ENCODE results near the gene GPR82. TPM values are rescaled to one million over a fixed set of nuclear protein-coding genes. Genes with fewer than 3 reads are reported as not detected.

Gene GPR82
- total RNA-seq, 1 experiment from 2014 or later = not detected

DNA sequence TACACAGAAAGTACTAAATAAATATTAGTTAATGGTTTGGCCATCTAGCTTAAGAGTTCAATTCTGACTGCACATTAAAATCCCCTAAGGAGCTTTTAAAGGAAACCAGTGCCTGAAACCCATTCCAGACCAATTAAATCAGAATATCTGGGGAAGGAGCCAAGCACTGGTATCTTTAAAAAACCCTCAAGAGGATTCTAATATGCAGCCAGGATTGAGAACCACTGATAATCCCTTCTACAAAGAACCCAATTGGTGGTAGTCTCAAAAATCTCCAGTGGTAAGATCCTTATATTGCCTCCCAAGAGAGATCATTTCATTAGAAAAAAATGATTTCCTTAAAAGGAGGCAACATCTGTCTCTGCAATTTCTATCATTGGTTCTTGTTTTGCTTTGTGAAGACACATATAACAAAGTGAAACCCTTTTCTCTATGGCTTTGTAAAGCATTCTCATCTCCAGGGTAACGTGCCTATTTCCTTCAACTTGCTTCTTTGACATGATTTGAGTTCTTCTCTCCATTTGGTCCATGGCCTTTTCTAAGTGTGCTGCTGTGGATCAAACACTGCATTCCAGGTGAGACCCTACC, 31.7 kb upstream of the GPR82 start:
- no peaks in the 10 kb centered on the region for H3K36me3 ChIP-seq (ENCODE audit: control insufficient read depth, insufficient read depth, low read length)
- no peak overlapping the region for H3K4me3 Mint-ChIP-seq (ENCODE audit: unreplicated experiment)
- H3K4me3 ChIP-seq (ENCODE audit: low read depth, low read length) = no peak overlapping the region
- POLR2A ChIA-PET = no interaction called here
- no peaks in the 10 kb centered on the region for H3K27me3 Mint-ChIP-seq (ENCODE audit: insufficient read depth, unreplicated experiment)
- H3K4me1 Mint-ChIP-seq (ENCODE audit: low read depth, unreplicated experiment) = no peaks in the 10 kb centered on the region
- H3K9me3 ChIP-seq = no peaks in the 10 kb centered on the region
- H3K36me3 Mint-ChIP-seq (ENCODE audit: insufficient read depth, unreplicated experiment) = peaks cover 15% of the 10 kb centered on the region
- H3K27ac Mint-ChIP-seq (ENCODE audit: unreplicated experiment) = no peak overlapping the region
- H3K9me3 Mint-ChIP-seq (ENCODE audit: unreplicated experiment) = no peaks in the 10 kb centered on the region
- H3K27me3 ChIP-seq (replicated peaks; ENCODE audit: control insufficient read depth, insufficient read depth, low read length) = no peaks in the 10 kb centered on the region
- no TSS peak for BruUV-seq (replicated peaks)
- TF ChIP-seq, protein P1, sequence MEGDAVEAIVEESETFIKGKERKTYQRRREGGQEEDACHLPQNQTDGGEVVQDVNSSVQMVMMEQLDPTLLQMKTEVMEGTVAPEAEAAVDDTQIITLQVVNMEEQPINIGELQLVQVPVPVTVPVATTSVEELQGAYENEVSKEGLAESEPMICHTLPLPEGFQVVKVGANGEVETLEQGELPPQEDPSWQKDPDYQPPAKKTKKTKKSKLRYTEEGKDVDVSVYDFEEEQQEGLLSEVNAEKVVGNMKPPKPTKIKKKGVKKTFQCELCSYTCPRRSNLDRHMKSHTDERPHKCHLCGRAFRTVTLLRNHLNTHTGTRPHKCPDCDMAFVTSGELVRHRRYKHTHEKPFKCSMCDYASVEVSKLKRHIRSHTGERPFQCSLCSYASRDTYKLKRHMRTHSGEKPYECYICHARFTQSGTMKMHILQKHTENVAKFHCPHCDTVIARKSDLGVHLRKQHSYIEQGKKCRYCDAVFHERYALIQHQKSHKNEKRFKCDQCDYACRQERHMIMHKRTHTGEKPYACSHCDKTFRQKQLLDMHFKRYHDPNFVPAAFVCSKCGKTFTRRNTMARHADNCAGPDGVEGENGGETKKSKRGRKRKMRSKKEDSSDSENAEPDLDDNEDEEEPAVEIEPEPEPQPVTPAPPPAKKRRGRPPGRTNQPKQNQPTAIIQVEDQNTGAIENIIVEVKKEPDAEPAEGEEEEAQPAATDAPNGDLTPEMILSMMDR (IDR thresholded peaks at IDR 0.05; ENCODE audit: insufficient read depth in 1 of 2, low read depth in 1 of 2, low read length in 1 of 2, severe bottlenecking in 1 of 2, unreplicated experiment in 1 of 2) = no peak
- no peaks in the 10 kb centered on the region for H3K4me1 ChIP-seq
- CTCF ChIA-PET = no interaction called here
- DNase-seq = no peak
- intact Hi-C loops (cut with micrococcal nuclease; ENCODE audit: unreplicated experiment) = no loop called here

DNA sequence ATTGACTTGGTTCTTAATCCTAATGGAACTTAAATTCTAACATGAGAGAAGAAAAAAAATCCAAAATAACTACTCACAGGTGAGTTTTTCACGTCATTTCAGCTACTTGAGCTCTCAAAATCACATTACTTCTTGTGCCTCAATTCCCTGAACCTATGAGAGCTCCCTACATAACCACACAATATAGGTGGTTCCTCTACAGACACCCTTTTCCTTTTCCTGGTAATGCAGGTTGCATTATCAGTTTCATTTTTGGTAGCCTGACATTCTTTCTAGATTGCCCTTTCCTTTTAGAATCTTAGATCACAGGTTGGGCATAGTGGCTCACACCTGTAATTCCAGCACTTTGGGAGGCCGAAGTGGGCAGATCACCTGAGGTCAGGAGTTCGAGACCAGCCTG, 31.0 kb upstream of the GPR82 start:
- H3K27ac Mint-ChIP-seq (ENCODE audit: unreplicated experiment) = no peak overlapping the region
- Histone ChIP-seq H3K4me1 (no peaks in the 10 kb centered on the region), H3K4me3 (ENCODE audit: low read depth, low read length) (no peak overlapping the region), H3K36me3 (ENCODE audit: control insufficient read depth, insufficient read depth, low read length) (no peaks in the 10 kb centered on the region), H3K27me3 (replicated peaks; ENCODE audit: control insufficient read depth, insufficient read depth, low read length) (no peaks in the 10 kb centered on the region), H3K9me3 (no peaks in the 10 kb centered on the region)
- no TSS peak for BruUV-seq (replicated peaks)
- DNase-seq = no peak
- TF ChIP-seq, protein P1 (IDR thresholded peaks at IDR 0.05; ENCODE audit: insufficient read depth in 1 of 2, low read depth in 1 of 2, low read length in 1 of 2, severe bottlenecking in 1 of 2, unreplicated experiment in 1 of 2) = no peak
- no peaks in the 10 kb centered on the region for H3K27me3 Mint-ChIP-seq (ENCODE audit: insufficient read depth, unreplicated experiment)
- peaks cover 12% of the 10 kb centered on the region for H3K36me3 Mint-ChIP-seq (ENCODE audit: insufficient read depth, unreplicated experiment)
- no peaks in the 10 kb centered on the region for H3K9me3 Mint-ChIP-seq (ENCODE audit: unreplicated experiment)
- H3K4me3 Mint-ChIP-seq (ENCODE audit: unreplicated experiment) = no peak overlapping the region
- POLR2A ChIA-PET = no interaction called here
- intact Hi-C loops (cut with micrococcal nuclease; ENCODE audit: unreplicated experiment) = no loop called here
- H3K4me1 Mint-ChIP-seq (ENCODE audit: low read depth, unreplicated experiment) = no peaks in the 10 kb centered on the region
- CTCF ChIA-PET = no interaction called here

DNA sequence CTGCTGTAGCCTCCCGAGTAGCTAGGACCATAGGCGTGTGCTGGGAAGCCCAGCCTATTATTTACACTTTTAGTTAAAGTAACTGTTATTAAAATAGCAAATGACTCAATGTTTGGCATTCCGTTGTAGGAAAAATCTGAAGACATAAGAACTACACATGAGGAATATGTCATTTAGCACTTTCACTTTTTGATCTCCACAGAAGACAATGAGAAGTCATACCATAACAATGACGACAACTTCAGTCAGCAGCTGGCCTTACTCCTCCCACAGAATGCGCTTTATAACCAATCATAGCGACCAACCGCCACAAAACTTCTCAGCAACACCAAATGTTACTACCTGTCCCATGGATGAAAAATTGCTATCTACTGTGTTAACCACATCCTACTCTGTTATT, 28.6 kb upstream of the GPR82 start:
- Histone ChIP-seq H3K36me3 (ENCODE audit: control insufficient read depth, insufficient read depth, low read length) (no peaks in the 10 kb centered on the region), H3K27me3 (replicated peaks; ENCODE audit: control insufficient read depth, insufficient read depth, low read length) (no peaks in the 10 kb centered on the region), H3K9me3 (no peaks in the 10 kb centered on the region), H3K4me3 (ENCODE audit: low read depth, low read length) (no peak overlapping the region), H3K4me1 (no peaks in the 10 kb centered on the region)
- H3K4me3 Mint-ChIP-seq (ENCODE audit: unreplicated experiment) = no peak overlapping the region
- TF ChIP-seq, protein P1 (IDR thresholded peaks at IDR 0.05; ENCODE audit: insufficient read depth in 1 of 2, low read depth in 1 of 2, low read length in 1 of 2, severe bottlenecking in 1 of 2, unreplicated experiment in 1 of 2) = no peak
- CTCF ChIA-PET = no interaction called here
- H3K27ac Mint-ChIP-seq (ENCODE audit: unreplicated experiment) = no peak overlapping the region
- no peaks in the 10 kb centered on the region for H3K27me3 Mint-ChIP-seq (ENCODE audit: insufficient read depth, unreplicated experiment)
- no peak for DNase-seq
- POLR2A ChIA-PET = no interaction called here
- H3K4me1 Mint-ChIP-seq (ENCODE audit: low read depth, unreplicated experiment) = no peaks in the 10 kb centered on the region
- H3K9me3 Mint-ChIP-seq (ENCODE audit: unreplicated experiment) = no peaks in the 10 kb centered on the region
- BruUV-seq (replicated peaks) = no TSS peak
- peaks cover 18% of the 10 kb centered on the region for H3K36me3 Mint-ChIP-seq (ENCODE audit: insufficient read depth, unreplicated experiment)
- intact Hi-C loops (cut with micrococcal nuclease; ENCODE audit: unreplicated experiment) = no loop called here

Measured in Caco-2 (cell line).